Measurements from ENCODE around the gene ANKRD6.

GRCh38 chr6:89605861-89606260 is 172.9 kb downstream of the ANKRD6 start:
- TF ChIP-seq POLR2AphosphoS5 (IDR thresholded peaks at IDR 0.05; ENCODE audit: low read depth, low read length) (no peak), MXI1 (IDR thresholded peaks at IDR 0.05; ENCODE audit: low read depth, low read length) (no peak)
